GM21360 (cell line): Measurements from ENCODE around the gene RGS7.
"Not testable (repeated sequence)": the region's sequence is repeated elsewhere in the genome, so short reads cannot be mapped to it uniquely, and the experiment has no call there.

Experiments used
- ATAC-seq: cut with Tn5 transposase; IDR thresholded peaks from one replicate; pipeline ENCODE4 v1.9.1; 2021; ENCODE audit warnings: mild to moderate bottlenecking, moderate library complexity; ENCODE audit not compliant: unreplicated experiment

Gene RGS7

GRCh38 chr1:240999826-241000225 is 357.2 kb downstream of the RGS7 start:
- ATAC-seq: no peak

- no peak for ATAC-seq
These were observed 358.5 kb downstream of the RGS7 start for GRCh38 chr1:240998441-240999015.

GRCh38 chr1:240998024-240998423 is 359.0 kb downstream of the RGS7 start:
- ATAC-seq: no peak

- ATAC-seq: no peak
These were observed 364.0 kb downstream of the RGS7 start for GRCh38 chr1:240993004-240993403.

- no peak for ATAC-seq
These were observed 365.8 kb downstream of the RGS7 start for GRCh38 chr1:240991230-240991629.

GRCh38 chr1:240987928-240988327 is 369.1 kb downstream of the RGS7 start:
- ATAC-seq: no peak

- no peak for ATAC-seq
These were observed 371.9 kb downstream of the RGS7 start for GRCh38 chr1:240985081-240985480.

- no peak for ATAC-seq
These were observed 376.7 kb downstream of the RGS7 start for GRCh38 chr1:240980342-240980741.

GRCh38 chr1:240976685-240977084 is 380.3 kb downstream of the RGS7 start:
- ATAC-seq: no peak

GRCh38 chr1:240973875-240974274 is 383.1 kb downstream of the RGS7 start:
- ATAC-seq: no peak

GRCh38 chr1:240972059-240972458 is 384.9 kb downstream of the RGS7 start:
- ATAC-seq: not testable (repeated sequence)

- no peak for ATAC-seq
These were observed 386.8 kb downstream of the RGS7 start for GRCh38 chr1:240970253-240970652.

- ATAC-seq: no peak
These were observed 388.1 kb downstream of the RGS7 start for GRCh38 chr1:240968864-240969263.

GRCh38 chr1:240967070-240967724 is 389.8 kb downstream of the RGS7 start:
- ATAC-seq: no peak

- ATAC-seq: no peak
These were observed 391.4 kb downstream of the RGS7 start for GRCh38 chr1:240965581-240966091.

- ATAC-seq: no peak
These were observed 394.9 kb downstream of the RGS7 start for GRCh38 chr1:240962086-240962485.

GRCh38 chr1:240956424-240956823 is 400.6 kb downstream of the RGS7 start:
- no peak for ATAC-seq

GRCh38 chr1:240956020-240956419 is 401.0 kb downstream of the RGS7 start:
- ATAC-seq: no peak

GRCh38 chr1:240947438-240948224 is 409.4 kb downstream of the RGS7 start:
- ATAC-seq: no peak

- peak; percentile 90 for ATAC-seq
These were observed 410.1 kb downstream of the RGS7 start for GRCh38 chr1:240946926-240947325.

GRCh38 chr1:240942901-240943300 is 414.1 kb downstream of the RGS7 start:
- ATAC-seq: no peak
